Measurements from ENCODE around the gene LZTR1.

The LZTR1 gene

DNA sequence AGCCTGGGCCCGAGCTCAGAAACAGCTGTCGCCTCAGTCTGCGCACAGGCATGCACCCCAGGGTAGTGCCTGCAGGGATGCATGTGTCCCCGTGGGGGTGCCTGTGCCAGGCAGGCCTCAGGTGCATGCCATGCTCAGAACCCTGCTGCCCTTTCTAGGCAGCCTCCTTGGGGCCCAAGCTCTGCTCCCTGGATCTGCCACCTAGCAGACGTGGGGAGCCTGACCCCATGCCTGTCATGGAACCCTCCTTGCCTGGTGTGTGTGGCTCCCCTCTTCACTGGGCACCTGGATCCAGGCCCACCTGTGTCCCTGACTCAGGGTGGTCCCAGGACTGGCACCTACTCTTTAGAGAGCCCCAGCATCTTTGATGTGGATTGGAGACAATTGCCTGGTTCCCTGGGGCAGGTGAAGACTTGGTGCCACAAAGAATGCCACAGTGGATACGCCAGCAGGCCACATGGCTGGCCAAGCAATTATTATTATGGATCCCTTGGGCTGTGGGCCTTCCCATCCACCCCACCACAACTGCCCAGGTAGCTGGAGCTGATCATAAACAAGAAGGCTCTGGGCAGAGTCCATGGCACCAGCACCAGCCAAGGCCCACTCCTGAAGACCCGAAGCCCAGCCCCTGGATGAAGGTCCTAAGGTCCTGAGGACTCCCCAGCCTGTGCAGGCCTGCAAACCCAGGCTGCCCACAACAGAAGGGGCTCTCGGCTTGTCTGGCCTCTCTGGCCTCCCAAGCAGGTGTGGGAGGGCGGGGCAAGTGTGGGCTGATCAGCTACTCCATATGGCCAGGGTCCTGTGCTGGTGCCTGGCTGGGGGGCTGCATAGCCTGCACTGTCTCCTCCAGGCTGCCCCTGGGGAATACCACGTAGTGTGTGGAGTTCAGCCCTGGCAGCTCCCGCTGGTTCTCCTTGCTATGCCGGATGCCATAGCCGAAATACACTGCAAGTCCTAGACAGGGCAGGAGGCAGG lies 46.5 kb downstream of the LZTR1 start:
- no peak overlapping the region for H3K27ac ChIP-seq (ENCODE audit: low read length)
- no peaks in the 10 kb centered on the region for H3K79me2 ChIP-seq (ENCODE audit: low read length)
- no peak overlapping the region for H3K4me2 ChIP-seq (ENCODE audit: low read depth, low read length)
- no peaks in the 10 kb centered on the region for H4K20me1 ChIP-seq (ENCODE audit: insufficient read depth, low read length)
- no peaks in the 10 kb centered on the region for H3F3A ChIP-seq (ENCODE audit: insufficient read depth, low read length)
- TF ChIP-seq CTCF (IDR thresholded peaks at IDR 0.05; ENCODE audit: low read length) (no peak), EZH2 (optimal IDR thresholded peaks at IDR 0.05; ENCODE audit: low read depth, low read length) (no peak), EZH2phosphoT487 (IDR thresholded peaks at IDR 0.05; ENCODE audit: low read length) (no peak)
- no peak overlapping the region for H2AFZ ChIP-seq (ENCODE audit: low read length)
- H3K9me2 ChIP-seq (replicated peaks; ENCODE audit: insufficient read depth, low read length) = no peaks in the 10 kb centered on the region
- H3K4me1 ChIP-seq (ENCODE audit: low read length) = no peaks in the 10 kb centered on the region; the same call in 1 of the 2 replicates
- H3K36me3 ChIP-seq (replicated peaks; ENCODE audit: insufficient read depth, low read length) = no peaks in the 10 kb centered on the region
- DNase-seq = no peak
- no peak overlapping the region for H3K4me3 ChIP-seq (ENCODE audit: low read length)
- no peaks in the 10 kb centered on the region for H3K9me3 ChIP-seq (replicated peaks; ENCODE audit: insufficient read depth, low read length)
- H3K27me3 ChIP-seq (replicated peaks; ENCODE audit: insufficient read depth, low read length) = peaks cover 25% of the 10 kb centered on the region
- no peak overlapping the region for H3K9ac ChIP-seq (ENCODE audit: low read length)

- no peak for DNase-seq
- Histone ChIP-seq H3K9ac (ENCODE audit: low read length) (no peak overlapping the region), H3F3A (ENCODE audit: insufficient read depth, low read length) (no peaks in the 10 kb centered on the region), H3K9me3 (replicated peaks; ENCODE audit: insufficient read depth, low read length) (no peaks in the 10 kb centered on the region), H3K9me2 (replicated peaks; ENCODE audit: insufficient read depth, low read length) (no peaks in the 10 kb centered on the region), H3K27ac (ENCODE audit: low read length) (no peak overlapping the region), H2AFZ (ENCODE audit: low read length) (no peak overlapping the region), H4K20me1 (ENCODE audit: insufficient read depth, low read length) (no peaks in the 10 kb centered on the region), H3K4me2 (ENCODE audit: low read depth, low read length) (no peak overlapping the region), H3K27me3 (replicated peaks; ENCODE audit: insufficient read depth, low read length) (peaks cover 25% of the 10 kb centered on the region), H3K4me3 (ENCODE audit: low read length) (no peak overlapping the region), H3K4me1 (ENCODE audit: low read length) (no peaks in the 10 kb centered on the region; the same call in 1 of the 2 replicates), H3K79me2 (ENCODE audit: low read length) (no peaks in the 10 kb centered on the region), H3K36me3 (replicated peaks; ENCODE audit: insufficient read depth, low read length) (no peaks in the 10 kb centered on the region)
- no peak for TF ChIP-seq CTCF (IDR thresholded peaks at IDR 0.05; ENCODE audit: low read length)
- TF ChIP-seq EZH2phosphoT487 (IDR thresholded peaks at IDR 0.05; ENCODE audit: low read length) = no peak
- no peak for TF ChIP-seq EZH2 (optimal IDR thresholded peaks at IDR 0.05; ENCODE audit: low read depth, low read length)
Observed at GRCh38 chr22:21029486-21030025, 47.5 kb downstream of the LZTR1 start.

GRCh38 chr22:21030032-21030431 lies 47.9 kb downstream of the LZTR1 start:
- H2AFZ ChIP-seq (ENCODE audit: low read length) = no peak overlapping the region
- H3K79me2 ChIP-seq (ENCODE audit: low read length) = no peaks in the 10 kb centered on the region
- peaks cover 25% of the 10 kb centered on the region for H3K27me3 ChIP-seq (replicated peaks; ENCODE audit: insufficient read depth, low read length)
- H3K36me3 ChIP-seq (replicated peaks; ENCODE audit: insufficient read depth, low read length) = no peaks in the 10 kb centered on the region
- H3K9me2 ChIP-seq (replicated peaks; ENCODE audit: insufficient read depth, low read length) = no peaks in the 10 kb centered on the region
- H4K20me1 ChIP-seq (ENCODE audit: insufficient read depth, low read length) = no peaks in the 10 kb centered on the region
- no peaks in the 10 kb centered on the region for H3K9me3 ChIP-seq (replicated peaks; ENCODE audit: insufficient read depth, low read length)
- no peak overlapping the region for H3K4me3 ChIP-seq (ENCODE audit: low read length)
- H3K4me2 ChIP-seq (ENCODE audit: low read depth, low read length) = no peak overlapping the region
- H3F3A ChIP-seq (ENCODE audit: insufficient read depth, low read length) = no peaks in the 10 kb centered on the region
- TF ChIP-seq EZH2 (optimal IDR thresholded peaks at IDR 0.05; ENCODE audit: low read depth, low read length) = no peak
- no peak for TF ChIP-seq CTCF (IDR thresholded peaks at IDR 0.05; ENCODE audit: low read length)
- no peak for TF ChIP-seq EZH2phosphoT487 (IDR thresholded peaks at IDR 0.05; ENCODE audit: low read length)
- no peaks in the 10 kb centered on the region; the same call in 1 of the 2 replicates for H3K4me1 ChIP-seq (ENCODE audit: low read length)
- no peak overlapping the region for H3K9ac ChIP-seq (ENCODE audit: low read length)
- no peak overlapping the region for H3K27ac ChIP-seq (ENCODE audit: low read length)
- DNase-seq = no peak

Data from MM.1S (cell line).